Keratinocyte (primary cell): ENCODE data around the gene OSBPL10. TPM values are rescaled to one million over a fixed set of nuclear protein-coding genes. Genes with fewer than 3 reads are reported as not detected.

Experiments used
- DNase-seq: peaks from one replicate; pipeline ENCODE4 v3.0.0-alpha.2; 2011; ENCODE audit warnings: low read depth, missing footprints, low spot score
- FAIRE-seq: peaks from 2 replicates; lab custom pipeline; 2011; peaks lifted over from hg19 to GRCh38; lab: Jason Lieb, UNC
- H2AFZ ChIP-seq: 2 replicates; pipeline ENCODE4 v1.6.0; 2012; ENCODE audit warnings: low read length, control low read depth, inconsistent platforms; ENCODE audit not compliant: control insufficient read depth
- H3K27ac ChIP-seq: 2 replicates; pipeline ENCODE4 v1.5.1; 2011; ENCODE audit warnings: low read length; ENCODE audit not compliant: control insufficient read depth, insufficient read depth
- H3K27me3 ChIP-seq: 3 replicates; pipeline ENCODE4 v1.6.0; 2011; ENCODE audit warnings: low read length; ENCODE audit not compliant: control insufficient read depth, insufficient read depth; ENCODE audit errors: extremely low read depth
- H3K36me3 ChIP-seq, 2 experiments: 2 replicates in 1 of 2; 3 replicates in 1 of 2; pipeline ENCODE4 v1.5.1; 2011; ENCODE audit warnings: low read length in 2 of 2, mild to moderate bottlenecking in 1 of 2; ENCODE audit not compliant: control insufficient read depth in 2 of 2, insufficient read depth in 2 of 2; ENCODE audit errors: extremely low read depth in 1 of 2
- H3K4me1 ChIP-seq: 3 replicates; pipeline ENCODE4 v1.5.1; 2011; ENCODE audit warnings: low read length; ENCODE audit not compliant: control insufficient read depth, insufficient read depth; ENCODE audit errors: extremely low read depth
- H3K4me2 ChIP-seq: 3 replicates; pipeline ENCODE4 v1.6.0; 2011; ENCODE audit warnings: low read depth, low read length; ENCODE audit not compliant: control insufficient read depth, insufficient read depth; ENCODE audit errors: extremely low read depth
- H3K4me3 ChIP-seq, 3 experiments: fragments of 200-600 bp in 1 of 3; sonication (generic) in 1 of 3; 2 replicates in 2 of 3; 3 replicates in 1 of 3; pipeline ENCODE4 v1.5.1; 2011 to 2016; ENCODE audit warnings: low read length in 3 of 3, mild to moderate bottlenecking in 3 of 3, control low read depth in 2 of 3, inconsistent platforms in 1 of 3, low read depth in 1 of 3, mixed read lengths in 1 of 3, mixed run types in 1 of 3, moderate library complexity in 1 of 3; ENCODE audit not compliant: control insufficient read depth in 2 of 3, insufficient read depth in 2 of 3; ENCODE audit errors: extremely low read depth in 1 of 3
- H3K79me2 ChIP-seq: 2 replicates; pipeline ENCODE4 v1.6.0; 2012; ENCODE audit warnings: low read length; ENCODE audit not compliant: control insufficient read depth, insufficient read depth
- H3K9ac ChIP-seq: 3 replicates; pipeline ENCODE4 v1.6.0; 2011; ENCODE audit warnings: low read length; ENCODE audit not compliant: control insufficient read depth, insufficient read depth; ENCODE audit errors: extremely low read depth
- H3K9me1 ChIP-seq: 3 replicates; pipeline ENCODE4 v1.6.0; 2011; ENCODE audit warnings: low read length; ENCODE audit not compliant: control insufficient read depth, insufficient read depth; ENCODE audit errors: extremely low read depth
- H3K9me3 ChIP-seq: 2 replicates; pipeline ENCODE4 v1.5.1; 2012; ENCODE audit warnings: low read depth, low read length; ENCODE audit not compliant: control insufficient read depth
- H4K20me1 ChIP-seq: 3 replicates; pipeline ENCODE4 v1.6.0; 2011; ENCODE audit warnings: low read length; ENCODE audit not compliant: control insufficient read depth, insufficient read depth; ENCODE audit errors: extremely low read depth
- CTCF ChIP-seq, 3 experiments: IDR thresholded peaks in 1 of 3; conservative IDR thresholded peaks in 1 of 3; optimal IDR thresholded peaks in 1 of 3; 2 replicates in 2 of 3; 3 replicates in 1 of 3; pipeline versions ENCODE3 to v1.5.1; 2011; ENCODE audit warnings: low read length in 3 of 3, mild to moderate bottlenecking in 3 of 3, moderate library complexity in 2 of 3, control low read depth in 1 of 3, inconsistent platforms in 1 of 3; ENCODE audit not compliant: insufficient read depth in 2 of 3; ENCODE audit errors: extremely low read depth in 1 of 3
- EZH2 ChIP-seq: IDR thresholded peaks from one replicate; pipeline ENCODE4 v1.6.1; 2012; ENCODE audit warnings: inconsistent platforms, mild to moderate bottlenecking, low read length, moderate library complexity
- dilution Hi-C: fragments of 300-500 bp; cut with MboI; formaldehyde crosslinking; loops from one replicate; pipeline ENCODE4 v1.7.0; 2020; ENCODE audit warnings: low sequenced_read_pairs; ENCODE audit not compliant: extremely low pct_ligation_motif_present
- polyA plus RNA-seq, 5 experiments: library from polyadenylated mRNA; depleted of rRNA in 3 of 5; stranded (reverse) in 3 of 5; stranded (forward) in 1 of 5; unstranded in 1 of 5; fragments of >200 nt; gene quantifications; 1 replicate in 1 of 5; 2 replicates in 3 of 5; 3 replicates in 1 of 5; pipeline versions ENCODE4 v1.2.1 to v1.2.3, GENCODE V29; 2011 to 2012; ENCODE audit warnings: missing spikeins in 2 of 5, low read depth in 1 of 5, low replicate concordance in 1 of 5

Gene OSBPL10
- polyA plus RNA-seq, 1 donor (not counting 4 experiments of a cell fraction or from before 2014, with no cell fraction given) = 50.1 TPM

GRCh38 chr3:31762888-31763351 lies 218.1 kb downstream of the OSBPL10 start:
- no peak overlapping the region for H2AFZ ChIP-seq
- H3K36me3 ChIP-seq = peaks cover 2 to 8% of the 10 kb centered on the region in 2 experiments
- no peak for FAIRE-seq
- no peak overlapping the region for H3K9ac ChIP-seq
- no peak overlapping the region for H3K27ac ChIP-seq
- H3K27me3 ChIP-seq = no peaks in the 10 kb centered on the region
- H3K9me3 ChIP-seq = no peaks in the 10 kb centered on the region
- TF ChIP-seq EZH2 (no peak), CTCF (optimal IDR thresholded peaks at IDR 0.05 in 1 of 3, IDR thresholded peaks at IDR 0.05 in 1 of 3, conservative IDR thresholded peaks at IDR 0.05 in 1 of 3; ENCODE audit: extremely low read depth in 1 of 3, insufficient read depth in 2 of 3, low read length in 3 of 3) (no peak)
- peaks cover 2% of the 10 kb centered on the region for H3K9me1 ChIP-seq
- H3K4me1 ChIP-seq = no peaks in the 10 kb centered on the region
- H3K4me3 ChIP-seq = no peak overlapping the region
- no peak for DNase-seq
- no peak overlapping the region for H3K4me2 ChIP-seq
- no peaks in the 10 kb centered on the region for H4K20me1 ChIP-seq
- H3K79me2 ChIP-seq = peaks cover 36% of the 10 kb centered on the region
- dilution Hi-C loops = no loop called here

GRCh38 chr3:31762097-31762764 lies 218.8 kb downstream of the OSBPL10 start:
- peaks cover 3% of the 10 kb centered on the region for H4K20me1 ChIP-seq
- peaks cover 3% of the 10 kb centered on the region for H3K9me1 ChIP-seq
- H3K27ac ChIP-seq = no peak overlapping the region
- no peaks in the 10 kb centered on the region for H3K9me3 ChIP-seq
- no peaks in the 10 kb centered on the region for H3K4me1 ChIP-seq
- H3K9ac ChIP-seq = no peak overlapping the region
- no peaks in the 10 kb centered on the region for H3K27me3 ChIP-seq
- dilution Hi-C loops = no loop called here
- no peak overlapping the region for H3K4me2 ChIP-seq
- H2AFZ ChIP-seq = no peak overlapping the region
- DNase-seq = no peak
- FAIRE-seq = no peak
- H3K4me3 ChIP-seq = no peak overlapping the region
- peaks cover 32% of the 10 kb centered on the region for H3K79me2 ChIP-seq
- TF ChIP-seq CTCF (optimal IDR thresholded peaks at IDR 0.05 in 1 of 3, IDR thresholded peaks at IDR 0.05 in 1 of 3, conservative IDR thresholded peaks at IDR 0.05 in 1 of 3; ENCODE audit: extremely low read depth in 1 of 3, insufficient read depth in 2 of 3, low read length in 3 of 3) (no peak), EZH2 (no peak)
- H3K36me3 ChIP-seq = peaks cover under 1 to 7% of the 10 kb centered on the region in 2 experiments
